Measurements from ENCODE around the gene FAM174B. TPM values are rescaled to one million over a fixed set of nuclear protein-coding genes. Genes with fewer than 3 reads are reported as not detected.
A peak's percentile ranks its signal among the peaks of the same experiment; 100 is the strongest.

FAM174B gene
- total RNA-seq, 1 experiment from 2014 or later = 8.3 TPM

DNA sequence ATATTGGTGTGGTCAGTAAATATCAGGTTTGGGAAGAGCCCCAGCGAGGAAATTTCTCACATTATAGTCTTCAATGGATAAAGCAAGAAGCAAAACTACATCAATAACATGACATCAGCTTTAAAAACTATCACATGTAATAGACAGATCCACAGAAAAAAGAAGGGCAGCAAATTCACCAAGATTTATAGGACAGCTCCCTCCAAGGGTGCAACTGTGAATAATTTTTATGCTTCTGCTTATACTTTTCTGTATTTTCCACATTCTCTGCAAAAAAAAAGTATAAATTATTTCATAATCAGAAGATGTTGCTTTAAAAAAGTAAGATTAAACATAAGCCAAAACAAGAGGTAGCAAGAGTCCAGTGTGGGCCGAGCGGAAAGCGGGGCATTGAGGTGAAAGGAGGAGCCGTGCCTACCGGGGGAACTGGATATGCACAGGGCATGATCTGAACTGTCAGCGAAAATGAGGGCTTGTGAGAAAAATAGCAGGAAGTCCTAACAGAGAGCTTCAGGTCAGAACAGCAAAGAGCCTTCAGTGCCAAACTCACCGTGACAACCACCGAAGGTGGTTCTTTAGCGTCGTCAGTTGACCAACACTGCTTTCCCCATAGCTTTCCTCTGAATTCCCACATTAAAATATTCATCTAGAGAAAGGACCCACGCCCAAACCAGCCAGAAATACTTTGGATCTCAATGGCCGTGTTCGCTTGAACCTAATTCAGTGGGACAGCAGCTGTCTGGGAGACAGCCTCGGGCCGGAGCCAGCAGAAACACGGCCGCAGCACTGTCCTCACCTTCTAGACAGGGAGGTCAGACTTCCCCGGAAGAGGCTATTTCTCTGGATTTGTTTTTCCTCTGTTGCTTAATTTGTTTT lies 59.8 kb downstream of the FAM174B start:
- DNase-seq = peak in 1 of 2 experiments; percentile 37
- no peak overlapping the region for H3K4me3 ChIP-seq
- no peaks in the 10 kb centered on the region for H3K27me3 ChIP-seq
- H3K36me3 ChIP-seq = no peaks in the 10 kb centered on the region
- H3K4me1 ChIP-seq = peaks cover 17% of the 10 kb centered on the region
- 0 out of 2 replicates have a peak overlapping the region, but pooled peaks have one; percentile 12 for H3K27ac ChIP-seq
- H3K9me3 ChIP-seq (replicated peaks) = no peaks in the 10 kb centered on the region

DNA sequence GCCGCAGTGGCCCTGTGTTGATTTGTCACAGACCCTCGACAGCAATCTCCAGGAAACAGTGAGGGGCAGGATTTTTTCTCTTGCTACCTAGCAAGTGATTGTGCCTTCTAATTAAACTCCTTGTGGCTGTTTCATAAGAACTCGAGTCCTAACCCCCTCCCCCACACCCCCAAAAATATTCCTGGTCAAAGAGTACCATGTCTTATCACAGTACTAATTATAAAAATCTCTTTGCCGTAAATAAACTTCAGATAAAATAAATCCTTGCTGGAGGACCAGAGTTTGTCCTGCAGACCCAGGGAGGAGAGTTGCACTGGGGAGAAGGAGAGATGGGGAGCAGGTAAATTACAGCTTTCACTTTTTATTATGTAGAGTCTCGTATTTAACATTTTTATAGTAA lies 64.3 kb downstream of the FAM174B start:
- H3K4me1 ChIP-seq = peaks cover 9% of the 10 kb centered on the region
- no peaks in the 10 kb centered on the region for H3K9me3 ChIP-seq (replicated peaks)
- H3K4me3 ChIP-seq = no peak overlapping the region
- no peaks in the 10 kb centered on the region for H3K36me3 ChIP-seq
- no peak overlapping the region for H3K27ac ChIP-seq
- H3K27me3 ChIP-seq = no peaks in the 10 kb centered on the region
- no peak for DNase-seq

DNA sequence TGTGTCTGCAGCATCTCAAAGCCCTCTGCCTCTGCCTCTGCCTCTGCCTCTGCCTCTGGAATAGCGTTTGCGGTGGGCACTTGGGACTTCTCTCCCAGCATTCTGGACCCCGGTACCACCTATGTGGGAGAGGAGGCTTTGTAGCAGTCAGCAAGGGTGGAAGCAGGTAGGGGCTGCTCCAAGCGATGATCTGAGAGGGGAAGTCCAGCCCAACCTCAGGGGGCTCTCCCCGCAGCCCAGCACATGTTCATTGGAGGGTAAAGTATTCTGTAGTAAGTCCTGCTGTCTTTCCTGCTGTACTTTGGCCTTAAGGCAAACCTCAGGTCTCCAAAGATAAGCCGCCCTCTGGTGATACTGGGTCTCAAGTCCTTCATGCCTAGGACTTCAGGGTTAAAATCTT lies 68.6 kb downstream of the FAM174B start:
- Histone ChIP-seq H3K9me3 (replicated peaks) (no peaks in the 10 kb centered on the region), H3K4me3 (no peak overlapping the region), H3K27me3 (no peaks in the 10 kb centered on the region; the same call in 1 of the 2 replicates), H3K27ac (no peak overlapping the region), H3K4me1 (no peaks in the 10 kb centered on the region; the same call in 1 of the 2 replicates), H3K36me3 (no peaks in the 10 kb centered on the region)
- no peak for DNase-seq

DNA sequence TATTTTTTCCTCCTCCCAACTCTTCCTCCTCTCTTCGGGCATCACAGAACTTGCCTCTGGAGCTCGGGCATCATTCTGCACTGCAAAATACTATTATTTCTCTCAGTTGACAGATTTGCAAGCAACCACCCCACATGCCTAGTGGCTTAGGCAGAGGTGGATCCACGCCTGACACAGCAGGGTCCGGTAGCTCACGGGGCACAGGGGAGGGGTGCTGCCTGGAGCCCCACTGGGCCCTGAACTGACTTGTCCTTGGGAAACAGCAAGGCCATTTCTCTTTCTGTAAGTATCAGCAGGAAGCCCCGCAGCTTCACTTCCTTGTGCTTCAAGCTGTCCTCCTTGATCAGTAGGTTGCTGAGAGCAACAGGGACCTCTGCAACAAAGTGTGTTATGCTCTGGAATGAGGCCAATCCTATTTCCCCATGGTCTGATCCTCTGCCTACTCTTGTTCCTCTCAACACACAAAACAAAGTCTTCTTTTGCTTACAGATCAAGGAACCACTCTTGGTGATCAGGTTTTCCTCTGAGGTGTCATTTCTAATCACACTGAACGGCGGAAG lies 69.1 kb downstream of the FAM174B start:
- no peaks in the 10 kb centered on the region for H3K36me3 ChIP-seq
- H3K27me3 ChIP-seq = no peaks in the 10 kb centered on the region; the same call in 1 of the 2 replicates
- H3K9me3 ChIP-seq (replicated peaks) = no peaks in the 10 kb centered on the region
- H3K4me3 ChIP-seq = no peak overlapping the region
- H3K27ac ChIP-seq = no peak overlapping the region
- DNase-seq = no peak
- no peaks in the 10 kb centered on the region; the same call in 1 of the 2 replicates for H3K4me1 ChIP-seq

DNA sequence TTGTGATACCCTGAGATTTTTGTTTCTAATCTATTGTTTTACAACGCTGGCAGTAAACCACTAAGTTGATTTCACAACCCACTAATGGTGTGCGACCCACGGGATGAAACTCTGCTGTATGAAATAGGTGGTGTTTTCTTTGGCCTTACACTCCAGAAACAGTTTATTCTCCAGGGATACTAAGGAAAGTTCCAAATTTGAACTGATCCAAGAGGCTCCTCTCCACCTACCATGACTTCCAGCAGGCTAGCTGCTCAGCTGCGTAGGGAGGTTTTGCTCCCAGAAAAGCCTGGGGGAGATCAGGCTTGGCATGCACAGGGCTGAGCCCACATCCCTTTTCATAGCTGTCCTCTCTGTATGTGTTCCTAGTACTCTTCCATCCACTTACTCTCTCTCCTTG lies 71.5 kb downstream of the FAM174B start:
- Histone ChIP-seq H3K27ac (no peak overlapping the region), H3K36me3 (no peaks in the 10 kb centered on the region), H3K9me3 (replicated peaks) (no peaks in the 10 kb centered on the region), H3K4me3 (no peak overlapping the region), H3K4me1 (no peaks in the 10 kb centered on the region; the same call in 1 of the 2 replicates), H3K27me3 (peaks cover 5% of the 10 kb centered on the region)
- DNase-seq = no peak

DNA sequence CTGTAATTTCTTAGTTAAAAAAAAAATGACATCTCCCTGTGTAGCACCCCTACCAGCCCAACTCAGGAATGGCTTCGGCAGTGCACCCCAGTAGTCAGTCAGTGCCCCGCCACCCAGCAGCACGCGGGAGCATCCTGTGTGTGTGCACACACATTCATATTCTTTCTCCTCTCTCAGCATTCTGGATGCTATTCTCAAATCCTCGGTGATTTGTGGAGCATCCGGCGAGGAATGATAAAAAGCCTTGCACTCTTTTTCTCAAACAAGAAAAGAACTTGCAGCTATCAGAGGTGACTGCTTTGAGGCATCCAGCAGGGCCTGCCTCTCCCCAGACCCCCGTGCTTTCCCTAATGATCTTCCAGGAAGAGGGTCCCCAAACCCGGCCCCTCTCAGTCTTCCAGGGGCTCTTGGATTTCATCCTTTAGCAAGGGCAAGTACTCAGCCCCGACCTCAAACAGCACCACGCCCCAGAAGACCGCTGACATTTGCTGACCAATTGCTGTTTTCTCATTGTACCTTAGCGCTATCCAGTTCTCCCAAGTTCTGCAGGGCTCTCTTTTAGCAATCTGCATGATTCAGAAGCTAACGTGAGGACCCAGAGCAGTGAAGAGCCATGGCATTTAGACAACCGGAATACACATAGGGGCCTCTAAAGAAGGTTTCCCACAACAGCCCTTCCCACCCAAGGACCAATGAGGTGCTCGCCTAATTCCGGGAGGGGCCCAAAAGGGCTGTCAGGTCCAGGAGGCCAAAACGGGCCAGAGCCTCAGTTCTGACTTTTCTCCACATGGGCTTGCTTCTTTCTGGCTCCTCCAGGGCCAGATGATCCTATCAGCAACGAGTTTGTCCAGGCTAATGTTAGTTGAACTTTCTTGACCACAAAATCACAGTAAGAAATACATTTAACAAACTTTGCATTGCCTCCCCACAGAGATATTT lies 72.2 kb downstream of the FAM174B start:
- H3K36me3 ChIP-seq = no peaks in the 10 kb centered on the region
- H3K9me3 ChIP-seq (replicated peaks) = no peaks in the 10 kb centered on the region
- H3K27me3 ChIP-seq = peaks cover 5% of the 10 kb centered on the region
- no peaks in the 10 kb centered on the region for H3K4me1 ChIP-seq
- H3K4me3 ChIP-seq = no peak overlapping the region
- DNase-seq = no peak
- no peak overlapping the region for H3K27ac ChIP-seq

DNA sequence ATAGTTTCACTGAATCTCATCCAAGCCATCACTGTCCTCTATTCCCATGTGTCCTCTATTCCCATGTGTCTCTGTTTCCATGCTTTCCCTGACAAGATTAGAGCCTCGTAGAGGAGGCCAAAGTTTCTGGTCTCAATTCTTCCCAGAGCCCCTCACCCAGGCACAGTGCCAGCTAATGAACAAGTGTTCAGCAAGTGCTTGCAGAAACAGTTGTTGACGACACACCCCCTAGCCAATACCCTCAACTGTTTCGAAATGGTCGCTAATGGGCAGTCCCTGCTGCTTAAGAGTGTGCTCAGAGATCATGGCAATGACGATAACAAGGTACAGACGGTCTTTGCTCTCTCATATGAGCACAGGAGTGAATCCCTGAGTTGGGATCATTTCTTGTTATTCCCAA lies 73.4 kb downstream of the FAM174B start:
- H3K36me3 ChIP-seq = no peaks in the 10 kb centered on the region
- DNase-seq = no peak
- H3K4me1 ChIP-seq = no peaks in the 10 kb centered on the region
- H3K27me3 ChIP-seq = peaks cover 5% of the 10 kb centered on the region
- H3K27ac ChIP-seq = no peak overlapping the region
- H3K4me3 ChIP-seq = no peak overlapping the region
- H3K9me3 ChIP-seq (replicated peaks) = no peaks in the 10 kb centered on the region

DNA sequence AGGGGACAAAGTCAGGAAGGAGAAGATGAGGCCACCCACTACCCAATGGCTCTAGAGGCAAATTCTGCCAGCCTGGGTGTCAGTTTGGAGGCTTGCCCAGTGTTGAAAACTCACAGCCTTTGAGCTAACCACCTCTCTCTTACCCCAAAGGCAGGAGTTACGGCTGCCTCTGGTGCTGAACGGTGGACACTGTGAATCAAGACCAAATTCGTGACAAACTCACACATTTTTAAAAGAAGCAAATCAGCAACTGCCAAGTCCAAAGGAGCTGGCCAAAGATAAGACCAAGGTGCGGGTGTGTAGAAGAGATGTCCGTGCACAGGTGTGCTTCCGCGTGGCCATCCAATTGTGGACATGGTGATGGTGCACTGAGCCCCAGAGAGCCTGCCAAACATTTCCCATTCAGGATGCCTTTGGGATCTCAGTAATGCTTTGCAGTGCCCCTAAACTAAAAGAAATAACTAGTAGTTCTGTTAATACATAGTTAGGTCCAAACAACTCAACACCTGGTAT lies 74.6 kb downstream of the FAM174B start:
- Histone ChIP-seq H3K36me3 (no peaks in the 10 kb centered on the region), H3K9me3 (replicated peaks) (no peaks in the 10 kb centered on the region), H3K4me1 (no peaks in the 10 kb centered on the region), H3K4me3 (no peak overlapping the region), H3K27me3 (peaks cover 5% of the 10 kb centered on the region), H3K27ac (no peak overlapping the region)
- DNase-seq = no peak

DNA sequence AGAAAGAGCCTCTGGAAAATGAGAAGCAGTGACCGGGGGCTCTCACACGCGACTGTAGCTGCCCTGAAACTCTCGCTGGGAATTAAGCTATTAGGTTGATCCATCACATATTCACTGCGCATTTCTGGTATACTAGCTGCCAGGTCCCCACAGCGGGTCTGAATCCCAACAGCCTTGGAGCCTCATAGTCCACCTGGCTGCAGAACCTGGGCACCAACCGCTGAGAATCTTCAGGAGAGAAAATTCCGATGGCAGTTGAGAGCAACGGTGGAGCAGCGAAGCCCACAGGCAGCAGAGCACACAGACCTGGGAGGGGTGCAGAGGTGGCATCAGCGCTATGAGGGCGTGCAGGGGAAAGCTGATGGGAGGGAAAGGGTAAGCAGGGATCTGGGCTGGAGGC lies 75.1 kb downstream of the FAM174B start:
- Histone ChIP-seq H3K27ac (no peak overlapping the region), H3K27me3 (peaks cover 5% of the 10 kb centered on the region), H3K4me1 (no peaks in the 10 kb centered on the region), H3K36me3 (no peaks in the 10 kb centered on the region), H3K4me3 (no peak overlapping the region), H3K9me3 (replicated peaks) (no peaks in the 10 kb centered on the region)
- DNase-seq = no peak

DNA sequence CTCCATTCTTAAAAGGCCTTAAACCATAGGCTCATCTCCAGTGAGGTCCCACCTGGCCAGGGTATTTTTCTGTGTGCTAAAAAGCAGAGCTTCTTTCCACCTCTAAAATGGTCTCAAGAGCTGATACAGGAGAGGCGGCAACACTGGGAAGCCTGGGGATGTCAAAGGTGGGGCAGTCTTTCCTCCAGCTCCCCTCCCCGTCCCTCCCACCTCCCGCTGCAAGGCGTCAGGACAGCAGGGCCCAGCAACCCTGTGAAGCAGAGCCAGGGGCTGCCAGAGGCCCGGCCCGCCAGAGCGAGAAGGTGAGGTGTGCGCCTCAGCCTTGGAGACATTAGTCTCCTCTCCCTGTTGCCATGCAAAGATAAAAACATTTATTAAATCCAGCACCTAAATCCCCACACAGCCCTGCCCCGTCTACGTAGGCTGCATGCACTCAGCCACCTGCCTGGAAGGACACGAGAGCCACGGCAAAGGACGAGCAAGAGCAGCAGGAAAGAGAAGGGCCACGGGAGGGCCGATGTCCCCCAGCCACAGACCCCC lies 75.6 kb downstream of the FAM174B start:
- H3K4me3 ChIP-seq = no peak overlapping the region
- no peak overlapping the region for H3K27ac ChIP-seq
- no peaks in the 10 kb centered on the region for H3K36me3 ChIP-seq
- DNase-seq = no peak
- no peaks in the 10 kb centered on the region for H3K4me1 ChIP-seq
- H3K27me3 ChIP-seq = peaks cover 5% of the 10 kb centered on the region
- no peaks in the 10 kb centered on the region for H3K9me3 ChIP-seq (replicated peaks)

DNA sequence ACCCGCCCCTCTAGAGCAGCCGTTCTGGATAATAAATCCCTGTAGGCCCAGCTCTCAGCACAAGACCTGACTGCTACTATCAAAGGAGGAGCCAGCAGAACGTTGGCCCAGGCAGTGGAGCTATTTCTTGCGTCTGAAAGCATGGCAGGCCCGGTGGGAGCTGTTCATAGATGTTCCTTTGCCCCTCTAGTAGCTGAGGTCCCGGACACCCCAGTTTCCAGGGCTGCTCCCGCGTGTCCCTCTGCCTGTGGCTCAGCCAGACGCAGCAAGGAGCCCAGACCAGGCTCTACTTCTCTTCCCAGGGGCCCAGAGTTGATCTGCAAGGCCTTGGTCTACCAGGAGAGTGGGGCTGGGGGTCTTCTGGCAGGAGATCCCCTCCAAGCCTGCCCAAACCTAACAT lies 76.1 kb downstream of the FAM174B start:
- Histone ChIP-seq H3K27me3 (peaks cover 5% of the 10 kb centered on the region), H3K27ac (no peak overlapping the region), H3K4me1 (no peaks in the 10 kb centered on the region), H3K4me3 (no peak overlapping the region), H3K36me3 (no peaks in the 10 kb centered on the region), H3K9me3 (replicated peaks) (no peaks in the 10 kb centered on the region)
- no peak for DNase-seq

DNA sequence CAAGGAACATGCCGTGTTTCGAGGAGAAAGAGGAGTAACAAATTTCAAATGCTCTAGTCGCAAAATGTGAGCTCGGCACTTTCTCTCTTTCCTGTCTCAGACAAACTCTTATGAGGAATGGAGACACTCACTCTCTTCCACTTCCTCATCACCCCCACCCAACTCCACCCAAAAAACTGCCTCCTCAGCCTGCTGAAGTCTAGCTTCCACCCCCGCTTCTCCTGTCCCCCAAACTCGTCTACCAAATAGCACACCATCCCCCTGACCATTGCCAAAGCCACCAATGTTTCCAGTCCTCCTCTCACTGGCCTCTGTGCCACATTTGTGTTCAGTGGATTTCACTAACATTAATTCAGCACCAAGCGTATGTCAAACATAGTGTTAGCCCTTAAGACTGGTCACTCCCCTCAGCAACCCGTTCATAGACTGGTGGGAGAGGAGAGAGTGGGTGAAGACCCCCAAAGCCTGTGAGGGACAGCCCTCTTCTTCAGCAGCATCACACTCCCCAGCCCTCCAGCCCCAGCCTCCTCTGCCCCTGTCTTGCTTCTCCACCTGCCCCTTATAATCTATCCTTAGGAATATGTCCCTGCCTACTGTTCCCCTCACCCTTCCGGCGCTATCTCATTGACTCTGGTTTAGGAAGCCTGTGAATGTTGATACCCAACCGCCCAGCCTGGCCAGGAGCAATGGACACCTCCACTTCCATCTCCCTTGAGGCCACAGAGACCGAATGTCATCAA lies 77.3 kb downstream of the FAM174B start:
- no peak overlapping the region for H3K27ac ChIP-seq

DNA sequence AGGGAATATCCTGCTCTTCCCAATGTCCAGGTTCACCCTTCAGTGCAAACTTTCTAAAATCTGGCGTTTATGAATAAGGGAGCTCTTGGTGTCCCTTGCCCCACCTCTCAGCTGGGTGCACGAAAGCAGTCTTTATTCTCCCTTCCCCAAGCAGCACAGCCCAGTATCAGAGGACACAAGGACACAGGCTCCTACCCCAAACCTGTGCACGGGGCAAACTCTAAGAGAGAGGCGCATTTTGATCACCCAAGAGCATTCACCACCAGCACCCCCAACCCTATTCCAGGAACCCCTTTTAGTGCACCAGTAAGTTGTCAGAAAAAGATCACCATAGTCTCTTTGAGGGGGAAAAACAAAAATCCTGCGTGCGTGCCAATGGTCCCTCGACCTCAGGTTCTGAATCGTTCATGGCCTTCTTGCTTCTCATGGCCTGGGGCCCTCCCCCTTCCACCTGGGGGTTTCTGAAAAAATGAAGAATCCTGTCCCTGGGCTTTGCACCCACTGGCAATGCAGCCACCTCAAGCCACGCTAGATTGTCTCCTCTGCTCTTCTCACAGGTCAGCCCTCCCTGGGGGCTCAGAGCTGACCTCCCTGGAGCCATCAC lies 78.9 kb downstream of the FAM174B start:
- Histone ChIP-seq H3K4me1 (no peaks in the 10 kb centered on the region; the same call in 1 of the 2 replicates), H3K27ac (no peak overlapping the region), H3K36me3 (no peaks in the 10 kb centered on the region), H3K27me3 (peaks cover 5% of the 10 kb centered on the region; the same call in 1 of the 2 replicates), H3K4me3 (no peak overlapping the region), H3K9me3 (replicated peaks) (no peaks in the 10 kb centered on the region)
- DNase-seq = no peak

More for the DNA sequence above, 77.3 kb downstream of the FAM174B start:
- no peak for DNase-seq
- Histone ChIP-seq H3K4me1 (no peaks in the 10 kb centered on the region), H3K4me3 (no peak overlapping the region), H3K9me3 (replicated peaks) (no peaks in the 10 kb centered on the region), H3K36me3 (no peaks in the 10 kb centered on the region), H3K27me3 (peaks cover 5% of the 10 kb centered on the region)
